ENCODE results near the gene ADGRV1.
"Not testable (repeated sequence)": the region's sequence is repeated elsewhere in the genome, so short reads cannot be mapped to it uniquely, and the experiment has no call there.

The ADGRV1 gene

GRCh38 chr5:91042936-91043255, 484.3 kb downstream of the ADGRV1 start:
- no peak for DNase-seq

- no peak for DNase-seq
Observed at GRCh38 chr5:91048073-91048472, 489.5 kb downstream of the ADGRV1 start.

GRCh38 chr5:91049112-91049511, 490.5 kb downstream of the ADGRV1 start:
- DNase-seq, result no peak

- DNase-seq, result no peak
Observed at GRCh38 chr5:91049800-91050199, 491.2 kb downstream of the ADGRV1 start.

- DNase-seq, result not testable (repeated sequence)
Observed at GRCh38 chr5:91052411-91052810, 493.8 kb downstream of the ADGRV1 start.

GRCh38 chr5:91052977-91053740, 494.6 kb downstream of the ADGRV1 start:
- DNase-seq, result peak; percentile 30 to 31

GRCh38 chr5:91053741-91054025, 495.1 kb downstream of the ADGRV1 start:
- no peak for DNase-seq

GRCh38 chr5:91058155-91058554, 499.6 kb downstream of the ADGRV1 start:
- no peak for DNase-seq

GRCh38 chr5:91058575-91058974, 500.0 kb downstream of the ADGRV1 start:
- DNase-seq, result no peak

- DNase-seq, result no peak
Observed at GRCh38 chr5:91059409-91059808, 500.8 kb downstream of the ADGRV1 start.

- DNase-seq, result no peak
Observed at GRCh38 chr5:91061094-91061493, 502.5 kb downstream of the ADGRV1 start.

GRCh38 chr5:91061946-91062562, 503.5 kb downstream of the ADGRV1 start:
- DNase-seq, result no peak

GRCh38 chr5:91063098-91063690, 504.6 kb downstream of the ADGRV1 start:
- DNase-seq, result not testable (repeated sequence)

GRCh38 chr5:91065496-91065895, 506.9 kb downstream of the ADGRV1 start:
- no peak for DNase-seq

GRCh38 chr5:91069364-91069763, 510.8 kb downstream of the ADGRV1 start:
- DNase-seq, result no peak

GRCh38 chr5:91070761-91071550, 512.4 kb downstream of the ADGRV1 start:
- no peak for DNase-seq

GRCh38 chr5:91072881-91073280, 514.3 kb downstream of the ADGRV1 start:
- DNase-seq, result no peak

GRCh38 chr5:91074615-91075014, 516.0 kb downstream of the ADGRV1 start:
- DNase-seq, result no peak

- DNase-seq, result no peak
Observed at GRCh38 chr5:91076138-91076537, 517.5 kb downstream of the ADGRV1 start.

GRCh38 chr5:91077623-91078022, 519.0 kb downstream of the ADGRV1 start:
- DNase-seq, result no peak

- DNase-seq, result no peak
Observed at GRCh38 chr5:91079037-91079436, 520.4 kb downstream of the ADGRV1 start.

- no peak for DNase-seq
Observed at GRCh38 chr5:91089758-91090157, 531.2 kb downstream of the ADGRV1 start.

GRCh38 chr5:91090995-91091394, 532.4 kb downstream of the ADGRV1 start:
- no peak for DNase-seq
